Body of pancreas (tissue), 4 donors: ENCODE measurements around the gene DUSP18.

Experiments
- CTCF ChIP-seq, 7 experiments: fragments of 450-650 bp in 4 of 7; fragments of 200-600 bp in 3 of 7; sonication (generic) in 3 of 7; IDR thresholded peaks; one replicate each; pipeline ENCODE4 v1.5.1; 2016 to 2019; ENCODE audit warnings: antibody characterized with exemption in 7 of 7
- POLR2A ChIP-seq, 3 donors: fragments of 450-650 bp; IDR thresholded peaks; one replicate each; pipeline ENCODE4 v1.6.1; 2016; ENCODE audit warnings: antibody characterized with exemption in 3 of 3, mild to moderate bottlenecking in 2 of 3

GRCh38 chr22:30687358-30687757 is 19.7 kb upstream of the DUSP18 start:
- TF ChIP-seq CTCF (IDR thresholded peaks at IDR 0.05) (no peak), POLR2A (IDR thresholded peaks at IDR 0.05) (no peak)
